Measurements from ENCODE around the gene TPT1.

DNA sequence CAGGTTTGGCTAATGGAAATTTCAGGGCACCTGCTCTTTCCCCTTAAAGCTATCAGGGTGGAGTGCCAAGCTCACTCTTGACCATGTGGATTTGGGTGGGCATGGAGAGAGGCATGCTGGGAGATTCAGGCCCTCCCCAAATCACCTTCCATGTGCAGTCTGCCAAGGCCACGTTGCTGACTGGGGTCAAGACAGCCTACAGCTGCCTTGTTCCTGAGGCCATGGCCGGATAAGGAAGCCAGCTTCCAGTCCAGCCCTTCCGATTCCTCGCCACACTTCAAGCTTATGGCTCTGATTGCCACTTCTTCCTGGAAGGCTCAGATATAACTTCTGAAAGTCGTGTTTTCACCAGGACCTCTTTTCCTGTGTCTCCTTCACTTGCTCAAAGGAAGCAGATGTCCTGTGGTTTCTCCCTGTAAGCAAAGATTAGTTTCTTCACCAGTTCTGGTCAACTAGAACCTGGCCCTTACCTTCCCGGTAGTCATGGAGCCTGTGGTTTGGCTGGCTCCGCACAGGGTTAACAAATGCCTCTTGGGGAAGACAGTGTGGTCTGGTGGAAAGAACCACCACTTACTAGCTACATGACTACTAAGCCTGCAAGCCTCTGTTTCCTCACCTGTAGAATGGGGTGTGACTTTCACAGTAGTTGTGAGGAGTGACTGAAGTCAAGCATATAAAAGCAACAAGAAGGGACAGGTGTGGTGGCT is 16.1 kb upstream of the TPT1 start:
- TF ChIP-seq, protein P1, sequence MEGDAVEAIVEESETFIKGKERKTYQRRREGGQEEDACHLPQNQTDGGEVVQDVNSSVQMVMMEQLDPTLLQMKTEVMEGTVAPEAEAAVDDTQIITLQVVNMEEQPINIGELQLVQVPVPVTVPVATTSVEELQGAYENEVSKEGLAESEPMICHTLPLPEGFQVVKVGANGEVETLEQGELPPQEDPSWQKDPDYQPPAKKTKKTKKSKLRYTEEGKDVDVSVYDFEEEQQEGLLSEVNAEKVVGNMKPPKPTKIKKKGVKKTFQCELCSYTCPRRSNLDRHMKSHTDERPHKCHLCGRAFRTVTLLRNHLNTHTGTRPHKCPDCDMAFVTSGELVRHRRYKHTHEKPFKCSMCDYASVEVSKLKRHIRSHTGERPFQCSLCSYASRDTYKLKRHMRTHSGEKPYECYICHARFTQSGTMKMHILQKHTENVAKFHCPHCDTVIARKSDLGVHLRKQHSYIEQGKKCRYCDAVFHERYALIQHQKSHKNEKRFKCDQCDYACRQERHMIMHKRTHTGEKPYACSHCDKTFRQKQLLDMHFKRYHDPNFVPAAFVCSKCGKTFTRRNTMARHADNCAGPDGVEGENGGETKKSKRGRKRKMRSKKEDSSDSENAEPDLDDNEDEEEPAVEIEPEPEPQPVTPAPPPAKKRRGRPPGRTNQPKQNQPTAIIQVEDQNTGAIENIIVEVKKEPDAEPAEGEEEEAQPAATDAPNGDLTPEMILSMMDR (IDR thresholded peaks at IDR 0.05): no peak
- no peak for TF ChIP-seq POLR2A (IDR thresholded peaks at IDR 0.05; ENCODE audit: low read depth)
- no peak for TF ChIP-seq POLR2AphosphoS5 (IDR thresholded peaks at IDR 0.05)
- no peak for TF ChIP-seq EP300 (IDR thresholded peaks at IDR 0.05)

Measured in esophagus muscularis mucosa (tissue), 4 donors.